Fibroblast of the aortic adventitia (primary cell): ENCODE measurements around the gene PPP1R37. TPM values are rescaled to one million over a fixed set of nuclear protein-coding genes. Genes with fewer than 3 reads are reported as not detected.

Experiments used
- DNase-seq: peaks from one replicate; pipeline ENCODE4 v3.0.0-alpha.2; 2010; ENCODE audit warnings: low read depth
- H3K4me3 ChIP-seq: 2 replicates; pipeline ENCODE4 v1.5.1; 2011; ENCODE audit warnings: low read depth, mild to moderate bottlenecking, control low read depth, low read length, moderate library complexity
- total RNA-seq: library from RNA; depleted of rRNA; stranded (reverse); fragments of >200 nt; gene quantifications from 2 replicates; pipeline ENCODE4 v1.2.3, GENCODE V29; 2012; ENCODE audit warnings: low replicate concordance
- TF ChIP-seq, protein P1 (sequence below): IDR thresholded peaks from 2 replicates; pipeline ENCODE4 v1.5.1; 2011; ENCODE audit warnings: mild to moderate bottlenecking, low read length, control low read depth, inconsistent platforms; ENCODE audit not compliant: insufficient read depth

The PPP1R37 gene
- total RNA-seq, 1 donor: 28.0 TPM

DNA sequence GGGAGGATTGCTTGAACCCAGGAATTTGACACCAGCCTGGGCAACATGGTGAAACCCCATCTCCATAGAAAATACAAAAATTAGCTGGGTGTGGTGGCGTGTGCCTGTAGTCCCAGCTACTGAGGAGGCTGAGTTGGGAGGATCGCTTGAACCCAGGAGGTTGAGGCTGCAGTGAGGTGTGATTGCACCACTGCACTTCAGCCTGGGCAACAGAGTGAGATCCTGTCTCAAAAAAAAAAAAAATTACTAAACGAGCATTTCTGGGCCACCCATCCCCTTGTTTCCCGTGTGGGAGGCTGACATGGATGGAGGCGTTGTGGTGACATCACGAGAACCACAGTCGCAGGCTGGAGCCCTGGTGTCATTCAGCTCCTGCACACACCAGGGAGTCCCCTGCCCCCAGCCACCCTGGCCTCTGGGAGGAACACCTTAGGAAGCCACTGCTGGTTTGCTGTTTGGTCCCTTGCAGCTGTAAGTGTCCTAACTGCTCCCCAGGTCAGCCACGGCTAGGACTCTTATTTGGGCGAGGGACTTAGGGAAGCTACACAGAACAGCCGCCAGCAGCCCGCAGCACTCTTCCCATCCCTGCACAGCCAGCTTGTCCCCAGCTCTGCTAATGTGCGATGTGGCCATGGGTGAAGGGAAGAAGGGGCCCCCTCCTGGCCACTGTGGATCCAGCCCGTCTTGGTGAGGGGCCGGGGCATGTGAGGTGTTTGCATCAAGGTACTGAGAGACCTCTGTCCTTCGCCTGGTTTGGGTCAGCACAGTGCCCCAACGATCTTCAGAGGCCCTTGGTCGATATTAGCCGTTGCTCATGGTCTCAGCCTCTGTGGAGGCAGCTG, 55.1 kb downstream of the PPP1R37 start:
- TF ChIP-seq, protein P1, sequence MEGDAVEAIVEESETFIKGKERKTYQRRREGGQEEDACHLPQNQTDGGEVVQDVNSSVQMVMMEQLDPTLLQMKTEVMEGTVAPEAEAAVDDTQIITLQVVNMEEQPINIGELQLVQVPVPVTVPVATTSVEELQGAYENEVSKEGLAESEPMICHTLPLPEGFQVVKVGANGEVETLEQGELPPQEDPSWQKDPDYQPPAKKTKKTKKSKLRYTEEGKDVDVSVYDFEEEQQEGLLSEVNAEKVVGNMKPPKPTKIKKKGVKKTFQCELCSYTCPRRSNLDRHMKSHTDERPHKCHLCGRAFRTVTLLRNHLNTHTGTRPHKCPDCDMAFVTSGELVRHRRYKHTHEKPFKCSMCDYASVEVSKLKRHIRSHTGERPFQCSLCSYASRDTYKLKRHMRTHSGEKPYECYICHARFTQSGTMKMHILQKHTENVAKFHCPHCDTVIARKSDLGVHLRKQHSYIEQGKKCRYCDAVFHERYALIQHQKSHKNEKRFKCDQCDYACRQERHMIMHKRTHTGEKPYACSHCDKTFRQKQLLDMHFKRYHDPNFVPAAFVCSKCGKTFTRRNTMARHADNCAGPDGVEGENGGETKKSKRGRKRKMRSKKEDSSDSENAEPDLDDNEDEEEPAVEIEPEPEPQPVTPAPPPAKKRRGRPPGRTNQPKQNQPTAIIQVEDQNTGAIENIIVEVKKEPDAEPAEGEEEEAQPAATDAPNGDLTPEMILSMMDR: no peak
- no peak for DNase-seq
- no peak overlapping the region for H3K4me3 ChIP-seq

DNA sequence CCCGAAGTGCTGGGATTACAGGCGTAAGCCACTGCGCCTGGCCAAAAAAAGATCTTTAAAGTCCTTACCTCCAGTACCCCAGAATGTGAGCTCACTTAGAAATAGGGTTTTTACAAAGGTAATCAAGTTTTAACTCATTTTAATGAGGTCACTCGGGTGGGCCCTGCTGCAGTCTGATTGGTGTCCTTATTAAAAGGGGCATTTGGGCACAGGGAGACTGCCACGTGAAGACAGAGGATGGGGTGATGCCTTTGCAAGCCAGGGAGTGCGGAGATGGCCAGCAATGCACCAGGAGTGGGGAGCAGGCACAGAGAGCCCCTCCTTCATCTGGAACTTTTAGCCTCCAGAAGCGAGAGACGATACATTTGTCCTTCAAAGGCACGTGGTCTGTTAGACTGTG, 56.1 kb downstream of the PPP1R37 start:
- DNase-seq: no peak
- no peak overlapping the region for H3K4me3 ChIP-seq
- TF ChIP-seq, protein P1: no peak

DNA sequence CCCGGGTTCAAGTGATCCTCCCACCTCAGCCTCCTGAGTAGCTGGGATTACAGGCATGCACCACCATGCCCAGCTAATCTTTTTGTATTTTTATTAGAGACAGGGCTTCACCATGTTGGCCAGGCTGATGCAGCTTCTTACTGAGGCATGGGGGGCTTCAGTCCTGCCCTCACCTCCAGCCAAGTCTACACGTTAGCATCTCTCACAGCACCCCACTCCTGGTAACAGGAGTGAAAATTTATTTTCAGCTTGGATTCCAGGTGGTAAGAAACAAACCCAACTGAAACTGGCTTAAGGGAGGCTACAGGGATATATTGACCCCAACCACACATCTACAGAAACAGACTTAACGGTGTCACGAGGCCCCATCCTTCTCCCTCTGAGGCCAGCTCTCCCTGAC, 57.2 kb downstream of the PPP1R37 start:
- no peak for DNase-seq
- TF ChIP-seq, protein P1: no peak
- no peak overlapping the region for H3K4me3 ChIP-seq

DNA sequence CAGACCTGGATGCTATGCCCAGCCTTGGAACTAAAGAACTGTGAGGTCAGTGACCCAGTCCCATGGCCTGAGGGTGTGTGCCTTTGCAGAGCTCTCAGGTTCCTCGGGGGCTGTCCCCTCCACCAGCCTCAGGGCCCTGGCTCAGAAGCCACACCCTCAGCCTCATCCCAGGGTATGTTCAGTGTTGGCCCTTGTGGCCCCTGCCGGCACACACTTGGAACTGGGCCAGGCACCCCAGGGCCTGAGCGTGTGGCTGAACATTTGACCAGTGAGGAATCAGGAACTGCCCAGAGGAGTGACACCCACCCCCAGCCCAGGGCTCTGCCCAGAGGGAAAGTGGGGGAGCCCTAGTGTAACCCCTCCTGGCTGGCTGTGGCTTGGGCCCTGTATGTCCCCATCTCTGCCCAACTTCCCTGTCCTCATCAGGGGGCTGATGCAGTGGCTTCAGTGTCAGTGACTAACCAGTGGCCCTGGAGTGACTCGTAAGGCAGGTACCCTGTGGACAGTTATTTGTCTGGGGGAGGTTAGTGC, 57.8 kb downstream of the PPP1R37 start:
- no peak for DNase-seq
- TF ChIP-seq, protein P1: no peak
- H3K4me3 ChIP-seq: no peak overlapping the region

DNA sequence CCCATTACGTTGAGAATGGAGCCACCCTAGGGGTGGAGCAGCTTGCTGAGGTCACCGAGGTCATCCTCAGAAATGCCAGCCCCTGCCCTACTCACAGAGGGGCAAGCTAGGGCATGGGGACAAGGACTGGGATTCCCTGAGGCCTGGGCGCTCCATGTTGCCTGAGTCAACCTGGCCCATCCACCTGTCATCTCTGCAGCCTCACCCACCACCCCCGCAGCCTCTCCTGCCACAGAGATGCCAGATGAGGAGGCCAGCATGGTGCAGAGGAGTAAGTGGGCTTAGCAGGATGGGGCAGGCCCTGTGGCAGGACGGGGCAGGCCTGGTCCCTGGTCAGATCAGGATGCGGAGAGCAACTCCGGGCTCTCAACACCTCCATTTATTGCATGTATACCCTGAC, 58.3 kb downstream of the PPP1R37 start:
- H3K4me3 ChIP-seq: no peak overlapping the region
- TF ChIP-seq, protein P1: no peak
- no peak for DNase-seq

DNA sequence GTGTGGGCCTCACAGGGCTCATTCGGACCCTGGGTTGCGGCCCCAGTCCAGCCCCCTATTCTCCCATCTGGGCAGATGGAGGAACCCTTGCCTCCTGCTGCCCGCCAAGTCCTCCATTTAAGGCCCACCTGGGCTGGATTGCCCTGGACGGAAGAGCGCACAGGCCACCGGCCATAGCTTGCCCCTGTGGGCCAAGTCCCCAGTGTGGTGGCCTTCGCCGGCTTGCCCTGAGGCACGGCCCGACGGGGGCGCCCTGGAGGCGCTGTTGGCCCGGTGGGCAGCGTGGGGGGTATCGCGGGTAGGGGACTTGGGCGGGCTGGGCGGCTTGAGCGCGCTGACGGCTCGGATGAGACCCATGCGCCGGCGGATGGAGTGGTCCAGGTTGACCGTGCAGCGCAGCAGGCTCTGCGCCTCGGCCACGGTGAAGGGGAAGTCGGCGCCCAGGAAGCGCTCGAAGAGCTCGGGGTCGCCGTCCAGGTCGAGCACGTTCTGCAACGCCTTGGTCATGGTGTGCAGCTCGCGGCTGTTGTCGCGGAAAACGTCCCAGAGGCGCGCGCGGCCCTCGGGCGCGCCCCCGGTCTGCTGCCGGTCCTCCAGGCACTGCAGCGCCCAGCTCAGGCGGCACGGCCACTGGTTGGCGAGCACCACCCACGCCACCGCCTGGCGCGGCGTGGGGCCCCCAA, 59.0 kb downstream of the PPP1R37 start:
- H3K4me3 ChIP-seq: no peak overlapping the region
- TF ChIP-seq, protein P1: no peak
- DNase-seq: no peak
